Stimulated activated CD4-positive, alpha-beta T cell treated with anti-CD3 and anti-CD28 coated beads, Interleukin-2, amount 100 ng/mL, for 24 hours (primary cell): ENCODE measurements around the gene PNMA6A.
"Not testable (repeated sequence)": the region's sequence is repeated elsewhere in the genome, so short reads cannot be mapped to it uniquely, and the experiment has no call there.

ENCODE experiments used
- DNase-seq, 2 donors: peaks; one replicate each; pipeline ENCODE4 v3.0.0-alpha.2; 2020

The PNMA6A gene

GRCh38 chrX:153077437-153078135 lies 5.3 kb downstream of the PNMA6A start:
- DNase-seq: not testable (repeated sequence)

- DNase-seq: not testable (repeated sequence)
Observed at GRCh38 chrX:153083238-153083923, 11.1 kb downstream of the PNMA6A start.

GRCh38 chrX:153102418-153102817 lies 30.2 kb downstream of the PNMA6A start:
- DNase-seq: no peak

- not testable (repeated sequence) for DNase-seq
Observed at GRCh38 chrX:153104959-153105358, 32.7 kb downstream of the PNMA6A start.

- not testable (repeated sequence) for DNase-seq
Observed at GRCh38 chrX:153106092-153106801, 34.0 kb downstream of the PNMA6A start.

- DNase-seq: not testable (repeated sequence)
Observed at GRCh38 chrX:153110735-153111134, 38.5 kb downstream of the PNMA6A start.

- DNase-seq: not testable (repeated sequence)
Observed at GRCh38 chrX:153113851-153114250, 41.6 kb downstream of the PNMA6A start.

- not testable (repeated sequence) for DNase-seq
Observed at GRCh38 chrX:153117754-153118153, 45.5 kb downstream of the PNMA6A start.

- not testable (repeated sequence) for DNase-seq
Observed at GRCh38 chrX:153120230-153120629, 48.0 kb downstream of the PNMA6A start.

- DNase-seq: not testable (repeated sequence)
Observed at GRCh38 chrX:153123468-153123867, 51.2 kb downstream of the PNMA6A start.
